ENCODE data around the gene FCHSD2.
"Not testable (repeated sequence)": the region's sequence is repeated elsewhere in the genome, so short reads cannot be mapped to it uniquely, and the experiment has no call there.

Gene FCHSD2

GRCh38 chr11:73116636-73117035 is 25.5 kb downstream of the FCHSD2 start:
- peak; percentile 22 to 44 (median 36) for DNase-seq

GRCh38 chr11:73114835-73115220 is 27.3 kb downstream of the FCHSD2 start:
- no peak for DNase-seq

GRCh38 chr11:73114110-73114834 is 27.8 kb downstream of the FCHSD2 start:
- DNase-seq = no peak

DNA sequence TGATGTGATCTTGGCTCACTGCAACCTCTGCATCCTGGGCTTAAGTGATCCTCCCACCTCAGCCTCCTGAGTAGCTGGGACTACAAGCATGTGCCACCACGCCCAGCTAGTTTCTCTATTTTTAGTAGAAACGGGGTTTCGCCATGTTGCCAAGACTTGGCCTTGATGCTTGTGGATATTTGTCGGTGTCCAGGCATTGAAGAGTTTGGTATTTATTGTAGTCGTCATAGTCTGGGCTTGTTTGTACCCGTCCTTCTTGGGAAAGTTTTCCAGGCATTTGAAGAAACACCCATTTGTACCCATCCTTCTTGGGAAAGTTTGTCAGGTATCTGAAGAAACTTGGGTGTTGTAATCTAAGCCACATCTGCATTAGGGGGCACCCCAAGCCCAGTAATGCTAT is 28.7 kb downstream of the FCHSD2 start:
- no peak for DNase-seq

- DNase-seq = no peak
Observed at GRCh38 chr11:73107597-73107996, 34.5 kb downstream of the FCHSD2 start.

DNA sequence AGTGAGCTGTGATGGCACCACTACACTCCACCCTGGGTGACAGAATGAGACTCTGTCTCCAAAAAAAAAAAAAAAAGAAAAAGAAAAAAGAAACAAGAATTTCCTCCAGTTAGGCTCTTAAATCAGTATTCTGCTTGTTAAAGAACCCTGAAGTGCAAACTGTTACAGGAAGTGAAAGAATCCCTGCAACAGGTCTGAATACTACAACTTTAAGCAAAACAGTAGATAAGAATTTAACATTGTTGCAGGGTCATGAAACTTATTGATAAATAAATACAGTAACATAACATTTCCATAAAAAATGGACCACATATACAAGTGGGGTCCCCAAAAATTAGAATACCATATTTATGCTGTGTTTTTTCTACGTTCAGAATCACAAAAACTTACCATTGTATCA is 35.8 kb downstream of the FCHSD2 start:
- no peak for DNase-seq

DNA sequence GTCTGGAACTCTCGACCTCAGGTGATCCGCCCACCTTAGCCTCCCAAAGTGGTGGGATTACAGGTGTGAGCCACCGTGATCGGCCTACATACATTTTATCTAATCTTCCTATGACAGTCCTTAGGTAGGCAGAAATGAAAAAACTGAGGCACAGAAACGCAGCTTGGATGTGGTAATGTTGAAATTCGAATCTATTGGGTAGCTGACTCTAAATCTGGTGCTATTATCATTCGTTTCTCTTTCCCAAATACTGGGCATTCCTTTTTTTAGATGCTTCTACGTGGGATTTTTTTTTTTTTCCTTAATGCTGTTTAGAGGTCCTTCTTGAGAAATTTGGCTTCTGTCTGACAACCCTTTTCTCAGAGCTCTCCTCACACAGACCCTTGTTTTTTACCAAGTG is 41.5 kb downstream of the FCHSD2 start:
- DNase-seq = no peak

GRCh38 chr11:73099512-73100266 is 42.4 kb downstream of the FCHSD2 start:
- no peak for DNase-seq

- peak; percentile 14 to 37 (median 30) for DNase-seq
Observed at GRCh38 chr11:73095613-73096012, 46.5 kb downstream of the FCHSD2 start.

- DNase-seq = no peak
Observed at GRCh38 chr11:73091521-73092305, 50.4 kb downstream of the FCHSD2 start.

GRCh38 chr11:73087730-73088129 is 54.4 kb downstream of the FCHSD2 start:
- peak; percentile 60 to 72 (median 71) for DNase-seq

GRCh38 chr11:73085189-73085875 is 56.8 kb downstream of the FCHSD2 start:
- DNase-seq = peak; percentile 77 to 92 (median 89)

DNA sequence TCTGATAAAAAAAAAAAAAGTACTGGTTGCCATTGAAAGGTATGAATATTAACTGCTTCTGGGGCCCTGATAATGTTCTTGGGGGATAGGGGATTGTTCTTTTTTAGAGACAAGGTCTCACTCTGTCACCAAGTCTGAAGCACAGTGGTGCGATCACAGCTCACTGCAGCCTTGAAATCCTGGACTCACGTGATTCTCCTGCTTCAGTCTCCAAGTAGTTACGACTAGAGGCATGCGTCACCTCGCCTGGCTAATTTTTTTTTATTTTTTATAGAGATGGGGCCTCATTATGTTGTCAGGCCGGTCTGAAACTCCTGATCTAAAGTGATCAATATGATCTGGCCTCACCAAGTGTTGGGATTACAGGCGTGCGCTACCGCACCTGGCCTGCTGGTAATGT is 63.5 kb downstream of the FCHSD2 start:
- no peak for DNase-seq

- DNase-seq = peak in 1 of 3 donors; percentile 14
Observed at GRCh38 chr11:73077454-73077853, 64.7 kb downstream of the FCHSD2 start.

- peak in 1 of 3 donors; percentile 7 for DNase-seq
Observed at GRCh38 chr11:73074319-73074718, 67.8 kb downstream of the FCHSD2 start.

- DNase-seq = peak; percentile 12 to 36 (median 30)
Observed at GRCh38 chr11:73072935-73073481, 69.1 kb downstream of the FCHSD2 start.

- DNase-seq = no peak
Observed at GRCh38 chr11:73070653-73071052, 71.5 kb downstream of the FCHSD2 start.

DNA sequence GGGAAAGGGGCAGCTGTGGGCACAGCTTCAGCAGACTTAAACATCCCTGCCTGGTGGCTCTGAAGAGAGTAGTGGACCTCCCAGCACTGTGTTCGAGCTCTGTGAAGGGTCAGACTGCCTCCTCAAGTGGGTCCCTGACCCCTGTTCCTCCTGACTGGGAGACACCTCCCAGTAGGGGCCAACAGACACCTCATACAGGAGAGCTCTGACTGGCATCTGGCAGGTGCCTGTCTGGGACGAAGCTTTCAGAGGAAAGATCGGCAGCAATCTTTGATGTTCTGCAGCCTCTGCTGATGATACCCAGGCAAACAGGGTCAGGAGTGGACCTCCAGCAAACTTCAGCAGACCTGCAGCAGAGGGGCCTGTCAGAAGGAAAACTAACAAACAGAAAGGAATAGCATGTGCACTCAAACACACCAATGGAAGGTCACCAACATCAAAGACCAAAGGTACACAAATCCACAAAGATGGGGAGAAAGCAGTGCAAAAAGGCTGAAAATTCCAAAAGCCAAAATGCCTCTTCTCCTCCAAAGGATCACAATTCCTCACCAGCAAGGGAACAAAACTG is 80.2 kb downstream of the FCHSD2 start:
- not testable (repeated sequence) for DNase-seq

DNA sequence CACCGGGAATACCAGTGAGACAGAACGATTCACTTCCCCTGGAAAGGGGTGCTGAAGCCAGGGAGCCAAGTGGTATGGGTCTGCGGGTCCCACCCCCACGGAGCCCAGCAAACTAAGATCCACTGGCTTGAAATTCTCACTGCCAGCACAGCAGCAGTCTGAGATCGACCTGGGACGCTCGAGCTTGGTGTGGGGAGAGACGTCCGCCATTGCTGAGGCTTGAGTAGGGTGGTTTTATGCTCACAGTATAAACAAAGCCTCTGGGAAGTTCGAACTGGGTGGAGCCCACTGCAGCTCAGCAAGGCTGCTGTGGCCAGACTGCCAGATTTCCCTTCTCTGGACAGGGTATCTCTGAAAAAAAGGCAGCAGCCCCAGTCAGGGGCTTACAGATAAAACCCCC is 80.7 kb downstream of the FCHSD2 start:
- not testable (repeated sequence) for DNase-seq

DNA sequence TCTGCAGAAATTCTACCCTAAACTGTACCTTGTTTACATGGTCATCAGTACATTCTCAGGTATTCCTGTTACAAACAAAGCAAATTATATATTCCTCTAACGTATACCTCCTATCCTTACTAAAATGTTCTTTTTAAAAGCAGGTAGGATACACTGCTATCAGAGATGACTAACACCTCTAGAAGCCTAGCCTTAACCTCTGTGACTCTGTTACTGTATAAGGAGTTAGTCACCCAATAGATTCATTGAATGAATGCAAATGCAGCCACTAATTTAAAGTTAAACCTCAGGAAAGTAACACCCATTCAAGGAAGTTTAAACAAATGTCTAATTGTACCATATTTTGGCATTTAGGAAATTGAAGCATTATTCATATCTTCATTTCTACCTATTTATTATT is 82.2 kb downstream of the FCHSD2 start:
- DNase-seq = no peak

- DNase-seq = no peak
Observed at GRCh38 chr11:73058989-73059674, 83.0 kb downstream of the FCHSD2 start.
